GDM1 (cell line): ENCODE measurements around the gene IRAK1BP1.
"Not testable (repeated sequence)": the region's sequence is repeated elsewhere in the genome, so short reads cannot be mapped to it uniquely, and the experiment has no call there.

ENCODE experiments used
- DNase-seq: peaks from one replicate; lab custom pipeline; 2025; lab: John Stamatoyannopoulos, UW

Gene IRAK1BP1

DNA sequence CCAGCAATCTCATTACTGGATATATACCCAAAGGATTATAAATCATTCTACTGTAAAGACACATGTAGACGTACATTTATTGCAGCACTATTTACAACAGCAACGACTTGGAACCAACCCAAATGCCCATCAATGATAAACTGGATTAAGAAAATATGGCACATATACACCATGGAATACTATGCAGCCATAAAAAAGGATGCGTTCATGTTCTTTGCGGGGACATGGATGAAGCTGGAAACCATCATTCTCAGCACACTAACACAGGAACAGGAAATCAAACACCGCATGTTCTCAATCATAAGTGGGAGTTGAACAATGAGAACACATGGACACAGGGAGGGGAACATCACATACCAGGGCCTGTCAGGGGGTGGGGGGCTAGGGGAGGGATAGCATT is 22.6 kb downstream of the IRAK1BP1 start:
- not testable (repeated sequence) for DNase-seq

DNA sequence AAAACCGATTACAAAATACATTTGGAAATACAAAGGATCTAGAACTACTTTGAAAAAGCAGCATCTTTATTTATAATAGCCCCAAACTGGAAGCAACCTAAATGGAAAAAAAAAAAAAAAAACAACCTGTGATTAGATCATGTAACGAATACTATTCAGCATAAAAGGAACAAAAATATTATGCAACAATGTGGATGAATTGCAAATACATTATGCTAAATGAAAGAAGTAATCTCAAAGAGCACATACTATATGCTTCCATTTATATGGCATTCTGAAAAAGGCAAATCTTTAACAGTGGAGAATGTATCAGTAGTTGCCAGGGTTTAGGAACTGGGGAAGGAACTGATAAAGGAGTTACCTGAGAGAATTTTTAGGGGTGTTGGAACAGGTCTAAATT is 28.9 kb downstream of the IRAK1BP1 start:
- DNase-seq: no peak

DNA sequence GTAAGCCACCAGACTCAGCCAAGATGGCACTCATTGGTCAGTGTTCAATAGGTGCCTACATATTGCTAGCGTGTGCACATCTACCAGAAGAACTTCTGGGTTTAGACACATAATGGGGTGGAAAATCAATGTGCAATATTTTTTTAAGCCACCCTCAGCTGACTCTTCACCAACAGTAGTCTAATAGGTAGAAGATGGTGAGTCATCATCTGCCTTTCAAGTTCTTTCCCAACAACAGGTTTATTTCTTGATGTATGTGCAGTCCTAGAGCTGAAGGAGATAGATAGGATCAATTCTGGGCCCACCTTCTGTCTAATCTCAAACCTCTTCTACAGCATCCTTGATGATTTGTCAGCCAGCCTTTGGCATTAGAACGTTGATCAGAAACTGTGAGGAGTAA is 41.3 kb downstream of the IRAK1BP1 start:
- no peak for DNase-seq

DNA sequence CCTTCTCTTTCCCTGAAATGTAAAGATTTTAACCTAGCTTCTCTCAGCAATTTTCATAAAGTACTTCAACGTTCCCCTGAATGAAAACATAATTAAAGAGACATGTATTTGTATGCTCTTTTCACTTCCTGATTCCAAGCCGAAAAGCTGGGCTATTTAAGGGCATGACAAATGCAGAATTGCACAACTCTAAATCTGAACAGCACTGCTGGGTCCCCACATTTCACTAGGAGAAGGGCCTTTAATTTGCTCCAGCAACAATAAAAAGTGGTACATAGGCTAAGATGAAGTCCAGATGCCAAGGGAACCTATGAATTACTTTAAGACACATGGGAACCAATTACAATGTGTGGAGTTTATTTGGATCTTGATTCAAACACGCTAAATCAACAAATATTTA is 42.0 kb downstream of the IRAK1BP1 start:
- DNase-seq: no peak

DNA sequence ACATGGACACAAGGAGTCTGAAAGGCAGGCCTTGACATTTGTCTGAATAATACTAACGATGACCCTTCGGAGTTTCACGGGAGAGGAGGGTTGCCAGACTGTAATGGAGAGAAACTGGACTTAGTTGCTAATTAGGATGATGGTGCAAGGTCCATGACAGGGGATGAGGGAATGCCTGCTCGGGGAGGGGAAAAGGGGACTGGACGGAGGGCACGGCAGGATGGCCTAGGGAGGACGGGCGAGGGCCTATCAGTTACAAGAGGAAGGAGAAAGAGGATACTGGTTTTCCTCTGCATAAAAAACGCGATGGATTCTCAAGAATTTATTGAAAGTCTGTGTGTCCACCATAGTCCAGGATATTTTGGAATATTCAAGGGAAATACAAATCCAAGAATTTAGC is 42.7 kb downstream of the IRAK1BP1 start:
- DNase-seq: no peak

DNA sequence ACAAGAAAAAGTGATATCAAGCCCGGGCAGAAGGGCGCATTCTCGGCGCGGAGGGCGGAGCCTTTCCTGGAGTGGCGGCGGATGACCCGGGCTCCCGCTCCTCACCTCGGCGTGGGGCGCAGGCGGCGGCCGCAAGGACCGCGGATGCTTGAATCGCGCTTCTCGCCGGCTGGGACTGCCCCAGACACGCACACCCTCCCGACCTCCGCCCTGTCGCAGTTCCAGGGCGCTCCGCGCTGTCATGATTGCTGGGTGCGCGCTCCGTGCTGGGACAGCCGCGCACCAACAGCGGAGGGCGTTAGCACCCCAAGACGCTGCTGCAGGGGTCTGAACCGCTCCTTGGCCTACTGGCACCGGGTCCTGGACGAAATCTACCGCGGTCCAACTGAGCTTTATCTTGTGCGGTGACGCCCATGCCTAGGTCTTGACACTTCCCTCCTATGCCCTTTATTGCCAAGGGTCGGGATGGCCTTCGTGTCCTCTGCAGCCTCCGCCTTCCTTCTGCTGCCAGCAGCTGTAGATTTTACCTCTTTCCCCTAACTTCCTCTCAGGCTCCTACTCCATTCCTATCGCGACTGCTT is 43.3 kb downstream of the IRAK1BP1 start:
- DNase-seq: no peak

DNA sequence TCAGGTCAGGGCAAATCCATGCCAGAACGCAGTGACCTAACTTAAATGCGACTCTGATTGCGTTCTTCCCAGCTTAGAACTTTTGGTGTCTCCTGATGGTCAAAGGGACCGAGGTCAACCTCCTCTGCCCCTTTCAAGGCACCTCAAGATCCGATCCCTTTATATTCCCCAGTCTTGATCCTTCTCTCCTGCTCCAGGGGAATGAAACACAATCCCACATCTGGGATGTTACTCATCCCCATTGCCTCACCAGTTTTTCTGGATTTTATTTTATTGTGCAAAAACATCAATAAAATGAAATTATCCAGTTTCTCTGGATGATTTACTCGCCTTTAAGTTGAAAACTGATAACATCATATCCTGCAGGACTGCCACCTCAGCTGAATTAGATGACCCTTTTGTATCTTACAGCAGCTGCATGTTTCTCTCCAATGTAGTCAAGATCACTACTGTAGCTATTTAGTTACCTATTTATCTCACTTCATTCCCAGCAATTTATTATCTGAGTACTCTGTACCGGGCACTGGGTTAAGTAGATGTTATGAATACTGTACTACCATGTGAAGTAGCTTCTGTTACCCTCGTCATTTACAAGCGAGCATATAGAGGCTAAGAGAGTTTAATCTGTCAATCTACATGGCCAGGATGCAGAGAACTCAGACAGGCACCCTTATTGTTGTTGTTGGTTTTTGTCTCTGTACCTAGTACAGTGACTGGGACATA is 44.0 kb downstream of the IRAK1BP1 start:
- no peak for DNase-seq

DNA sequence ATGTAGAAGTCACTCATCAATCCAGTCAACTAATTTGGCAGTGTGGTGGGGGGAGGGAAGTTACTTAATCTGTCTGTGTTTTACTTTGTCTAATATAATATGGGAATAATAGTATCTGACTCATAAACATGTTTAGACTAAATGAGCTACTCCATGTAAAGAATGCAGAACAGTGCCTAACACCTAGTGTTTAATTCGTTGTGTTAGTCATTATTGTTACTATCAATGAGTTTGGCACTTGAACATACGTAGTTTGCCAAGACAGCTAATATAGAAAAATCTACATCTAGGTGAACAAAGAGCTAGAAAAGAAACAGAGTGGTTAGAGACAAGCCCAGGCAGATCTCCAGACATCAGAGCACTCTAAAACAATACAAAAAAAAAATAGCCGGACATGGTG is 49.1 kb downstream of the IRAK1BP1 start:
- DNase-seq: no peak

DNA sequence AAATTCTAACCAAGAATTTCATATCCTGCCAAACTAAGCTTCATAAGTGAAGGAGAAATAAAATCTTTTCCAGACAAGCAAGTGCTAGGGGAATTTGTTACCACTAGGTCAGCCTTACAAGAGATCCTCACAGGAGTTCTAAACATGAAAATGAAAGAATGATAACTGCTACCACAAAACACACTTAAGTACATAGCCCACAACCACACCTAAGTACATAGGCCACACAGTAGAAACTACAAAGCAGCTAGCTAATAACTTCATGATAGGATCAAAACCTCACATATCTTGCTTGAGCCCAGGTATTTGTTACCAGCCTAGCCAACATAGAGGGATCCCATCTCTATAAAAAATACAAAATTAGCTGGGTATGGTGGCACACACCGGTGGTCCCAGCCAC is 50.4 kb downstream of the IRAK1BP1 start:
- DNase-seq: no peak

DNA sequence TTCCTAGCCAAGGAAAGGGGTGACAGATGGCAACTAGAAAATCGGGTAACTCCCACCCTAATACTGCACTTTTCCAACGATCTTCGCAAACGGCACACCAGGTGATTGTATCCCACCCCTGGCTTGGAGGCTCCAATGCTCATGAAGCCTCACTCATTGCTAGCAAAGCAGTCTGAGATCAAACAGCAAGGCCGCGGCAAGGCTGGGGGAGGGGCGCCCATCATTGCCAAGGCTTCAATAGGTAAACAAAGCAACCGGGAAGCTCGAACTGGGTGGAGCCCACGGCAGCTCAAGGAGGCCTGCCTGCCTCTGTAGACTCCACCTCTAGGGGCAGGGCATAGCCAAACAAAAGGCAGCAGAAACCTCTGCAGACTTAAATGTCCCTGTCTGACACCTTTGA is 53.8 kb downstream of the IRAK1BP1 start:
- not testable (repeated sequence) for DNase-seq

DNA sequence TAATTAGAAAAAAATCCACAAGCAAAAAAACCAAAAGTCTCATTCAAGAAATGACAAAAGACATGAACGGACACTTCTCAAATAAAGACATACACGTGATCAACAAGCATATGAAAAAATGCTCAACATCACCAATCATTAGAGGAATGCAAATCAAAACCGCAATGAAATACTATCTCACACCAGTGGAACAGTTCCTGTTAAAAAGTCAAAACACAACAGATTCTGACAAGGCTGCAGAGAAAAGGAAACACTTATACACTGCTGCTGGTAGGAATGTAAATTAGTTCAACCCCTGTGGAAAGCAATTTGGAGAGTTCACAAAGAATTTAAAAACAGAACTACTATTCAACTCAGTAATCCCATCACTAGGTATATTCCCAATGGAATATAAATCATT is 58.0 kb downstream of the IRAK1BP1 start:
- no peak for DNase-seq

DNA sequence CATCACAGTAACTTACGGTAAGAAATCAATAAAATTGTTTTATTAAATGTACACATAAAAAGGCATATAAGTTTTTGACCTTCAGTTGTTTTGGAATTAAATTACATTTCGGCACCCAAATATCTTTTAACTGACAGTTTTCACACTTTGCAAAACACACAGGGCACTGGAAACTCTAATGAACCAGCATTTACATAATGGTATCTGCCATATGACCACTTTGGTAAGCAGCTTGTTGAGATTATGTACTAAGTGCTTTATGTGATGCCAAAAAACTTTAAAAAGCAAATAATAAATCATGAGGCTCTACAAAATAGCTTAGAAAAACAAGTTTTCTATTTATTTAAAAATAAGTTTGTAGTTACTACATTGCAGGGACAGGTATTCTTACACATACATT is 68.2 kb downstream of the IRAK1BP1 start:
- no peak for DNase-seq

DNA sequence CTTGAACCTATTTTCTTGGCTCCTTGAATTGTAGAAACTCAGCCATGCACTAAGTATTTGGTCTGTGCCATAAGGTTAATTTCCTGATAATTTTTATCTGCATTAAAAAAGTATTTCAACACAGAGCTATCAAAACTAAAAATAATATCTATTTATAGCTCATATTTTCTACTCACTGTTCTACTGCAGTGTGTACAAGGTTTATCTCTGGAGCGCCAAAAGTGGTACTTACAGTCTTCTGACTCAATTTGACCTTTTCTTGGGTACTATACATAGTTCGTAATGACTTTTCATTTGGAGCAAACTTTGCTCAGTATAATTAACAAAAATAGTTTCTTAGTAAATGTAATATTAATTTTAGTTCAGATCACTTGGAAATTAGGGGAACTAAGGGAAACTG is 69.2 kb downstream of the IRAK1BP1 start:
- no peak for DNase-seq

DNA sequence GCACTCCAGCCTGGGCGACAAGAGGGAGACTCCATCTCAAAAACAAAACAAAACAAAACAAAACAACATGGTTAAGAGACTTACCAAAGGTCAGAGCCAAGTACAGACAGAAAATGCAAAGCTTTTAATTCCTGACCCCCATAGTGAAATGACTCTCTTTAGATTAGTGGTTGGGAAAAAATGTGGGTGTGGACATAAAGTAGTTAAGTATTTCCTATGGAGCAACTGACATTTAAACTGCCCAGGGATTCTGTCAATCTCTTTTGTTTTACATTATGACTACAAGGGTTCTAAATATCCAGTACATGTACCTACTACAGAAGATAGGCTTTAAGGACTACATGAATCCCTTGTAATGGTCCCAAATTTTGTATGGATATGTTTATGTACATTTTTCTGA is 75.1 kb downstream of the IRAK1BP1 start:
- DNase-seq: no peak

DNA sequence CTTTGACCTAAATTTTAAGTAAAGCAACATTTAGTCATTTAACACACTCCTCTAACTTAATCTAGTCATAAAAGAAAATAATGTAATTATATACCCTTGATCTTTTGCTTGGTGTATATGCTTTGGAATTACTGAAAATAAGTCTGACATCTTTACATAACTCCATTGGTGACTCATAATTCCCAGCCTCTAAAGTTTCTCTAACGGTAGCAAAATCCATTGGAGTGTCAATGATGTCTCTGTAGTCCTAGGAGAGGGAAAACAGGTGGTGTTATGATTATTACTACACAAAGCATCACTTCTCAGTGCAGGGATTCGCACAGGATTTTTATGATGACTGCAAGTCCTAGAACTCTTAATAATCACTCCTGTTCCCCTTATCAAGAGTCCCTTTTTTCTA is 80.2 kb downstream of the IRAK1BP1 start:
- no peak for DNase-seq

DNA sequence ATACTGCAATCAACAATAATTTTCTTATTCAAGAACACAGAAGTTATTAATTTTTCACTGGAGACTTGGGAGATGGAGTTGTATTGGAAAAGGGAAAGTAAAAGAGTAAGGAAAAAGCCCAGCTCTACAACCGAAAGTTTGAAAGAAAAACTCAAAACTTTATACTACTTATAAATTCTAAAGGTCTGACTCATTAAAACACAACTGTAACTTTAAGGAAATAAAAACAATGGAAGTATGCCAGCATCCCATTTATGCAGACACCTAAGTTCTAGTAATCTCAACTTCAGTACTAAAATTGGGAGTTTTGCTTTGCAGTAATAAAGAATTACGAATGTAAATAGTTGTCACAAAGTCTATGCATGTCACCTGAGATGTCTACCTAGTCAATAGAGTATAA is 80.6 kb downstream of the IRAK1BP1 start:
- no peak for DNase-seq

DNA sequence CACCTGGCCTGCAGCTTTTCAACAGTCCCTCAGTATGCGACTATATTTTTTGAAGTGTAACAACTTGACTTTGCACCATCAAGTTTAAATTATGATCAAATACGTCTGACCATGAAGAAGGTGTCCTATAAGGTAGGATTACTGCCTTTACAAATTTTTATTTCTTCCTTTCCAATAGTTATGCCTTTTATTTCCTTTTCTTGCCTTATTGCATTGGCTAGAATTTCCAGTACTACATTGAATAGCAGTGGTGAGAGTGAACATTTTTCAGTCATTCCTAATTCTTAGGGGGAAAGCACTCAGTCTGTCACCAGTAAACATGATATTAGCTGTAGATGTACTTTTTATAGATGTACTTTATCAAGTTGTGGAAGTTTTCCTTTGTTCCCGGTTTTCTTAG is 81.4 kb downstream of the IRAK1BP1 start:
- no peak for DNase-seq

DNA sequence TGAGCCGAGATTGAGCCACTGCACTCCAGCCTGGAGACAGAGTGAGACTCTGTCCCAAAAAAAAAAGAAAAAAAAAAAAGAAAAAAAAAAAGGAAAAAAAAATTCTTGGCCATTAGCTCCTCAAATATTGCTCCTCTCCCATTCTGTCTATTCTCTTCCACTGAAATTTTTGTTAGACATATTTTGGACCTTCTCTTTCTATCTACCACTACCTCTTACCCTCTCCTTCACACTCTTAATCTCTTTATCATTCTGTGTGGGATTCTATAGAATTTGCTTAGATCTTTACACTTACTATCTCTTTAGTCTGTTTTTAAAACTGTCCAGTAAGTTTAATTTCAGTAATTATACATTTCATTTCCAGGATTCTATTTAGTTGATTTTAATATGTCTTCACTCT is 85.0 kb downstream of the IRAK1BP1 start:
- no peak for DNase-seq
